Measurements from ENCODE around the gene LAS1L.

DNA sequence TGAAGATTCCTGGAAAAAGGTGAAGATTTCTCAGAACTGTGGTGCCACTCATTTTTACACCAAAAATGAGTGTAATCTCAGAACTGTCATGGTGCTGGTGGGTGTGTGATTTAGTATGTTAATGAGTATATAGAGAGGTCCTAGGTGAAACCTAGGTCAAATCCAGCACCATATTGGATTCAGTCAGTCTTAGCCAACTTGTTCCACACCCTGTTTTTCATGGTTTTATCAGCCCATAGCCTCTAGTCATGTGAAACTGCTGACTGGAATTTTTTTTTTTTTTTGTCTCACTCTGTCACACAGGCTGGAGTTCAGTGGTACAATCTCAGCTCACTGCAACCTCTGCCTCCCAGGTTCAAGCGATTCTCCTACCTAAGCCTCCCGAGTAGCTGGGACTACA, 58.0 kb downstream of the LAS1L start:
- TF ChIP-seq, protein P1, sequence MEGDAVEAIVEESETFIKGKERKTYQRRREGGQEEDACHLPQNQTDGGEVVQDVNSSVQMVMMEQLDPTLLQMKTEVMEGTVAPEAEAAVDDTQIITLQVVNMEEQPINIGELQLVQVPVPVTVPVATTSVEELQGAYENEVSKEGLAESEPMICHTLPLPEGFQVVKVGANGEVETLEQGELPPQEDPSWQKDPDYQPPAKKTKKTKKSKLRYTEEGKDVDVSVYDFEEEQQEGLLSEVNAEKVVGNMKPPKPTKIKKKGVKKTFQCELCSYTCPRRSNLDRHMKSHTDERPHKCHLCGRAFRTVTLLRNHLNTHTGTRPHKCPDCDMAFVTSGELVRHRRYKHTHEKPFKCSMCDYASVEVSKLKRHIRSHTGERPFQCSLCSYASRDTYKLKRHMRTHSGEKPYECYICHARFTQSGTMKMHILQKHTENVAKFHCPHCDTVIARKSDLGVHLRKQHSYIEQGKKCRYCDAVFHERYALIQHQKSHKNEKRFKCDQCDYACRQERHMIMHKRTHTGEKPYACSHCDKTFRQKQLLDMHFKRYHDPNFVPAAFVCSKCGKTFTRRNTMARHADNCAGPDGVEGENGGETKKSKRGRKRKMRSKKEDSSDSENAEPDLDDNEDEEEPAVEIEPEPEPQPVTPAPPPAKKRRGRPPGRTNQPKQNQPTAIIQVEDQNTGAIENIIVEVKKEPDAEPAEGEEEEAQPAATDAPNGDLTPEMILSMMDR (conservative IDR thresholded peaks at IDR 0.05; ENCODE audit: low read length), result no peak
- TF ChIP-seq EZH2phosphoT487 (IDR thresholded peaks at IDR 0.05; ENCODE audit: borderline replicate concordance, low read depth, low read length), result no peak

Data from OCI-LY7 (cell line).